Pons (tissue), 1 donor: ENCODE results near the gene CHD2.

Experiments used
- DNase-seq: peaks from one replicate; pipeline ENCODE4 v3.0.0-alpha.2; 2016; ENCODE audit warnings: low spot score

The CHD2 gene

DNA sequence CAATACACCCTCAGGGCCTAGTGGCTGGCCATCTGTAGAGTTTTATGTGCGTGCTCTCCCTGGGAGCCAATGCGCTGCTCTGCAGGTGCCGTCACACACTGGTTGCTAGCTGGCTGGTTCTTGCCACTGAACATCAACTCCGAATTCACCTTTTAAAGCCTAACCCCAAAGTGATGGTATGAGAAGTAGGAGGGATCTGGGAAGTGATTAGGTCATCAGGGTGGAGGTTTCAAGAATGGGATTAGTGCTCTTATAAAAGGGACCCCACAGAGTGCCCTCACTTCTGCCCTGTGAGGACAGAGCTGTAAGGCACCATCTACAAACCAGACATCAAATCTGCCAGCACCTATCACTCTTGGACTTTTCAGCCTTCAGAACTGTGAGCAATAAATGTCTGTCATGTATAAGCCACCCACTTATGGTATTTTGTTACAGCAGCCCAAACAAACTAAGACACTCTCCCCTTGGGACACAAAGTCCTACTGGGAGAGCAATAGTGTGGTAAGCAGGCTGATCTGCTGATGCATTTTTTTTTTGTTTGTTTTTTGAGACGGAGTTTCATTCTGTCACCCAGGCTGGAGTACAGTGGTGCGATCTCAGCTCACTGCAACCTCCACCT is 168.6 kb downstream of the CHD2 start:
- no peak for DNase-seq

DNA sequence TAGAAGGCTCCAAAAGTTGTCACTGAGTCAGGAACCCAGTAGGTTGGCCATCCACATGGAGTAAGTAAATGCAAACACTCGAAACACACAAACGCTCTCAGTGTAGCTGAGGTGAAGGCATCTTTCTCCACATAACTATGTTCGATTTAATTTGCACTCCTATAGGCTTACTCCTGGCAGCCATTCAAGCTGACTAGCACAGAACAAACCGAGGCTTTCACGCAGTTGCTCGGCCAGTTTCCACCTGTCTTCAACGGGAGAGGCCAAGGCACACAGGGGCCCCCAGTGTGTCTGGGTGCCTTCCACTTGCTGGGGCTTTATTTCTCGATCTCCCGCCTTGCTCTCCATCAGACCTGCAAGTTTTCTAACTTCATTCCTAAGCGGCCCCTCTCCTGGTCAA is 170.0 kb downstream of the CHD2 start:
- no peak for DNase-seq

DNA sequence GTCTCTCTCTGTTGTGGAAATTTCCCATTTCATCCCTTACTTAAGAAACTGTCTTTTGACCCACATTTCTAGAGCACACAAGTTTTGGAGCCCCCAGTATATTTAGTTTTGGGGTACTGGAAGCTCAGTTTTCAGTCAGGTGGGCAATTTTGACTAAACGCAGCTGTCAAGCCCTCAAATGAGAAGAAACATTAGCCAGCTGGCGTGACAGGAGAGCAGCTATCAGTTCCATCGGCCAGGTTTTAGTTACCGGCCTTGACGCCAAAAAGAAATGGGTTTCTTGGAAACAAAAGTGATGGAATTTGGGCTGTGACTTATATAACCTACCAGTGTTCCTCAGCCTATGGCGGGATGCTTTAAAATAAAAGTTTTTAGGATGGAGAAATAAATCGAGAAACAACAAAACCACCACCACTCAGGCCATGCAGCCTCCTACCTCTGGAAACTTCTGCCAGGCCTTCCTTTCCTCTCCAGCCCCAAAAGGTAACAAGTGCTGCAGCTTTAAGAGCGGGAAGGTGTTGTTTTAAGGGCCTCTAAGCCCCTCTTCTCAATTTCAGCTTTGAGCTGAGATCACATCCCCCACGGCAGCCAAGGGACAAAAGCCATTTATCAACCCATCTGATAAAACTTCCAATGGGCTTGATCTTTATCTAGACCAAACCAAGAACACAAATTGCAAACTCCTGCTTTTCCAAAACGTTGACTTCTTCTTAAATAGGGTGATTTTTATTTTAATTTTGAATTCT is 170.6 kb downstream of the CHD2 start:
- no peak for DNase-seq

DNA sequence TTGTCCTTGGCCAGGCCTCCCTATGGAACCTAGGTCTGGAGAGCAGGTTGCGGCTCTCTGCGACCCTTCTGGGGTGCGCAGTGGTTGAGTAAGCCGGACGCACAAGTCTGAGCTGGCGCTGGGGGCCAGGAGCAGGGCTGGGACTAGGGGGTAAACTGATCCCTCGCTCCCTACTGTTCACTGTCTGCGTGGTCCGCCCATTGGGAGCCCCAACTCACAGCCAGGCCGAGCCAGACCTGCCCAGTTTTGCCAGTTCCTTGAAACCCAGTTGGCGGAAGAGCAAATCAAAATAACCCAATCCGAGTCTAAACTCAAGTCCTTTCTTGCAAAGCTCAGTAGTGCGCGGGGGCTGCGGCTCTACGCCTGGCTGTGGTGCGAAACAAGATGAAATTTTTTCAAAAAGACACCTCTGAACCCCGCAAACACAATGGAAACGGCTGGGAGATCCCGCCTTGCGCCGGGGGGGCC is 171.4 kb downstream of the CHD2 start:
- DNase-seq = no peak

DNA sequence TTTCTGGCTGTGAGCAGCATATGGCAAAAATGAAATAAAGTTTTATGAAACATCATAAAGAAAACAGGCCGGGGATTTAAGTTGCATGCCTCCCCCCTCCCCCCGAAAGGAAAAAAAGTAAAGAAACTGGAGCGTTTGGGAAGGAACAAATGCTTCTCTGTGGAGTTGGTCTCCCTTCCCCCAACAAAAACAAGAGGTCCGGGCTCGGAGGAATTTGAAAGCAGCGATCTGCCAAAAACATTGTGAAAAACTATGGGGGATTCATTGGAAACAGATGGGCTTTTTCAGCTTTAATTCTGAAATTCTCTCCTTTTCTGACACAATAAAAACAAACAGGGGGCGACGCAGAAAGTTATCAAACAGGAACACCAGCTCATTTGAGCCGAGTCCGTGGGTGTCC is 171.9 kb downstream of the CHD2 start:
- no peak for DNase-seq

DNA sequence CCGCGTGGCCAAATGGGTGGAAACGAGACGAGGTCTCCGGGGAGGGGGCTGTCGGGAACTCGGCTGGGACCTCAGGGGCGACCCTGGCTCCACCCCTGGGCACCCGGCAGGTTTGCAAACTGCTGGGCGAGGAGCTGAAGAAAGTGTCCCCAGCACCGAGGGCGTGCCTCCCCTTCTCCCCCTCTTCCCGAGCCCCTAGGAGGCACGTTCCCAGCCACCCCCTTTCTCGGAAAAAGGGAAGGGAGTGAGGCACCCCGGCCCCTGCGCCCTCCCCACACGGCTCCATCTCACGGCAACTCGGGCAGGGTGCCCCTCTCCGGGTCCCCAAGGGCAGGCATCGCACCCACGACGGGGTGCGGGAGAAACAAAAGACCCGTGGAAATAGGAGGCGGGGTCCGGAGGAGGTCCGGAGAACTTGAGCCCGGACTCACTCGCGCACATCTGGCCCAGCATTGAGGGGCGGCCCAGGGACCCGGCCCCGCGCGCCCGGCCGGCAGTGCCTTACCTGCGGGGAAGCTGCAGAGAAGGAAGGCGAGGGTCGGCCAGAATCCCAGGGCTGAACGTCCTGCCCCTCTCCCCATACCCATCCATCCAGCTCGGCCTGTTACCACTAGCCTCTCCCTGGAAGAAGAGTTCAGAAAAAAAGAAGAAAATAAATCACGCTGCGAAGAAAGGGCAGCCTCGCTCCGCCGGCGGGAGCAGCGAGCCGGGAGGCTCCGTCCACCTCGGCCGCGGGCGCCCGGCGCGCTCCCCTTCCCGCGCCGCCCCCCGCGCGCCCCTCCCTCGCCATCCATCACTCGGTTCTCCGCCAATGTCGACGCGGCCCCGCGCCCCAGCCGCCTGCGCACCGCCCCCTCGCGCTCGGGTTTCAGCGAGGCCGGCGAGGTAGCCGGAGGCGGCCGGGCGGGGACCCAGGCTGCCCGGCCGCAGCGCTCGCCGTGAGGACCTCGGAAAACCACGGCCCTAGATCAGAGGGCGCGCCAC is 172.6 kb downstream of the CHD2 start:
- no peak for DNase-seq

DNA sequence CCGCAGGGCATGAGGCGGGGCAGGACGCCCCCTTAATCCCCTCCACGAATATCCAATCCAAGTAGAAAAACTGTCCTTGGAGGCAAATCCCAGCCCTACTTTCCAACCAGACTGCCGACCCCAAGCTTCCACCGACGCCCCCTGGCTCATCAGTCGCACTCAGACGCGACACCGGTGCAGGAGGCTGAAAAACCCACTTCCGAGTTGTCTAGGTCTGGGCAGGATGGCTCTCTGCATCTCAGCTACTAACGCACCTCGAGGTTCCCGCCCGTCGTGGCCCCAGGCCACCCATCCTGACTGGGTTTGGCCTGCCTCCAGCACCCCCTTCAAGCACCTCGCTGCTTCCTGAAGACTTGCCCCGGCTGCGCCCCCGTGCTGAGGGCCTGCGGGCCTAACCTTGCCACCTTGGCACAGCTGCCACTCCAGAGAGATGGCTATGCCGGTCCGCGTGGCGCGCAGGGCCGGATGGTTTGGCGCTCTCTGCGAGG is 173.4 kb downstream of the CHD2 start:
- DNase-seq = no peak

DNA sequence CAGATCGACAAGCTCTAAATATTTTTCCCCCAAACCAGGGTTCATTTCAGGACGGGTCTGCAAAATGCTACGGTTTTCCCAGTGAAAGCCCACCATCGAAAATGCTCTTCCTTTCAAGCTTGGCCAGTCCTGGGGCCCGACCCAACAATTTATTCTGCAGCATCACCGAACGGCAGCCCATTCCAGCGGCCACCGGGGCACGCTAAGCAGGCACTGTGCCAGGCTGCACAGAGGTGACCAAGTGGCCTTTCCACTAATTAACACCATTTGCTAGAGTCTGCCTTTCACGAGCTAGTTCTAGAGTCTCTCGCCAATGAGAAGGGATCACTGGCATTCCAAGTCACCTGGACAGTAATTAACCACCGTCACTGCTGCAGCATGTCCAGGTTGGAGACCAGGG is 174.5 kb downstream of the CHD2 start:
- no peak for DNase-seq

DNA sequence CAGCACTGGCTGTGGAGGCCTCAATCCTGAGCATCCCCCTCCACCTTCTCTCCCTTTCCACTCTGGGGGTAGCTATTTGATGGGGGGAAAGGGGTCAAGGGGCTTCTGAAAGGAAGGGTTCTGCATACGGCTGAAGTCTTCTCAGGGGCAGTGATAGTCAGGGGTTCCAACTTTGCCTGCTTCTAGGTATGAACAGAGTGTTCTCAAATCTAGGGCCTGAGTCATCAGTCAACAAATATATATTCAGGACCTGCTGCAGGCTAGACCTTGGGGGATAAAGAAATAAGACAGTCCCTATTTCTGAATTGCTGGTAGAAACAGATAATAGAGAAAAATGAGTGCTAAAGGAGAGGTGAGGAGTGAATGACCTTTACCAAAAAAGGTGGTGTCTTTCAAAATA is 176.1 kb downstream of the CHD2 start:
- no peak for DNase-seq

DNA sequence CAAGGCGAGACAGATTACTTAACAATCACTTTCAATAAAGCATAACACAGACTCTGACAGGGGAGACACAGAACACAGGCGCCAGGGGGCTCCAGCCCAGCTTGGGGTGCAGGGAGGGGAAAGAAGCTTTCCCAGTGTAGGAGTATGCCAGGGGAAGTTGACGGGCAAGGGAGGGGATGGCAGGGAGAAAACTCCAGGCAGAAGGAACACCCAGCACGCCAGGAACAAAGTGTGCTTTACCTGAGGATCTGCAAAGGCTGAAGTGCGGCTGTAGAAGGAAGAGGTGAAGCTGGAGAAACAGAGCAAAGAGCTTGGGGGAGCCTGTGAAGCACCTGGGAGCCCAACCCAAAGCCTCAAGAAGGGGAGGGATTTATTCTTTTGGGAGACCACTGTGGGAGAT is 176.8 kb downstream of the CHD2 start:
- no peak for DNase-seq
